ENCODE measurements around the gene BCL2.
A peak's percentile ranks its signal among the peaks of the same experiment; 100 is the strongest.

BCL2 gene

DNA sequence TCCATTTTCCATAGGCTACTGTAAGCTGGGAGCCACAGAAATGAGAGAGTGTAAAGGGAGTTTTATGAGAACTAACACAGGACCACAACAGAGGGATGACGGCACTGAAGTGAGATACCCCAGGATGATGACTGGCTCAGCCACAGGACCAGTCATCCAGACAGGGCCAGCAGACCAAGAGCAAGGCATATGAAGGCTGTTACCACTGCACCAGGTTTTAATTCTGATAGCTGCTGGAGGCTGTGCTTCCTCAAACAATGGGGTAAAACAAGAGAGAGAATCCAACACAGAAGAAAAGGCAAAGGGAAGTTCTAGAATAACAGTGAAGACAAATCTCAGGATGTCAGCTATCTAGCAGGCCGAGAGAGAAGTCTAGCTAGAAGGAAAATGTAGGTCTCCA is 94.9 kb downstream of the BCL2 start:
- peak; percentile 55 for ATAC-seq (ENCODE audit: low read depth)
- H3K36me3 Mint-ChIP-seq: peaks cover 34% of the 10 kb centered on the region
- no peak for DNase-seq (ENCODE audit: low spot score in 2 of 2)
- no peak overlapping the region for H3K4me3 Mint-ChIP-seq
- peak overlapping the region; percentile 85 for H3K27ac Mint-ChIP-seq
- peaks cover 4% of the 10 kb centered on the region for H3K9me3 Mint-ChIP-seq
- no peaks in the 10 kb centered on the region for H3K27me3 Mint-ChIP-seq
- peaks cover 33% of the 10 kb centered on the region for H3K4me1 Mint-ChIP-seq

DNA sequence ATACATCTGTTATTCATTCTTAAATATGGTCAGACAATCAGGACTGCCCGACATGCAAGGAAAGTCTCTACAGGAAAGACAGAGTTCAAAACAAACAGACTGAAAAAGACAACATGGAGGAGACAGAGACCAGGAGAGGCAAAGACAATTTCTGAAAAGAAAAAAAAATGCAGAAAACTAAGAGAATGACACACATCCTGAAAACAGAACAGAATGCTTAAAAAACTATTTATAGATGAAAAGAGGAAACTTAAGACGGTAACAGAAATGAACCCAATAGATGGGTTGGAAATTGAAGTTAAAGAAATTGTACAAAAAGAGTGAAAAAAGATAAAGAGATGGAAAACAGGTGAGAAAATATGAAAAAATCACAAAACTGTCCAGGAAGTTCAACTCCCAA is 95.7 kb downstream of the BCL2 start:
- peak; percentile 72 for ATAC-seq (ENCODE audit: low read depth)
- DNase-seq (ENCODE audit: low spot score in 2 of 2): no peak
- Mint-ChIP-seq H3K27ac (peak overlapping the region; percentile 85), H3K27me3 (no peaks in the 10 kb centered on the region), H3K4me3 (peak overlapping the region; percentile 49), H3K36me3 (peaks cover 32% of the 10 kb centered on the region), H3K4me1 (peaks cover 32% of the 10 kb centered on the region), H3K9me3 (peaks cover 5% of the 10 kb centered on the region)

DNA sequence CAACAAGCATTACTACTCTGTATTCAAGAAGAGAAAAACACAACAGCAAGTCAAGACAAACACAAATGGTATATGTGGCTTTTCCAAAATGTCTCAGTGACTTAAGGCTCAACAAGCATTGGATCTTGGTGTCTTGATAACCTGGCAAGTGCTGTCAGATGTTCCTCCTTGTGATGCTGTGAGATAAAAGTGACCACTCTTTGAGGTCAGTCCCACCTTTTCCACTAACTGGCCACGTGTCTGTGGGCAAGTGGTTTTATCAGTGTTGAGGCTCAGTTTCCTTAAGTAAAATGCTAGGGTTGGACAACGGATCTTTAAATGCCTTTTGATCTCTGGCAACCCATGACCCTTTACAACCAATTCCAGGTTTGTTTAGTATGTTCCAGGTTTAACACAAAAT is 98.7 kb downstream of the BCL2 start:
- Mint-ChIP-seq H3K27ac (peak overlapping the region; percentile 61), H3K27me3 (no peaks in the 10 kb centered on the region), H3K4me3 (no peak overlapping the region), H3K36me3 (peaks cover 35% of the 10 kb centered on the region), H3K9me3 (peaks cover 7% of the 10 kb centered on the region), H3K4me1 (peaks cover 56% of the 10 kb centered on the region)
- DNase-seq (ENCODE audit: low spot score in 2 of 2) (no peak), ATAC-seq (ENCODE audit: low read depth) (no peak)

DNA sequence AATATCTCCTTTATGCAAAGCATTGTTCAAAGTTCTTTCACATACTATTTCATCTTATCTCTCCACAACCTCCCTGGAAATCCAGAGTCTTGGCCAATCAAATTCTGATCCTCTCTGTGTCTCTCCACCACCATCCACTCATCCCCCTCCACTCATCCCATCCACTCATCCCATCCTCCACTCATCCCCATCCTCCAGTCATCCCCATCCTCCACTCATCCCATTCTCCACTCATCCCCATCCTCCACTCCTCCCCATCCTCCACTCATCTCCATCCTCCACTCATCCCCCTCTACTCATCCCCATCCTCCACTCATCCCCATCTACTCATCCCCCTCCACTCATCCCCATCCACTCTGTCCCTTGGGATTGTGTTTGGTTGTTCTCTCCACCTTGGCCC is 101.1 kb downstream of the BCL2 start:
- no peaks in the 10 kb centered on the region for H3K27me3 Mint-ChIP-seq
- H3K36me3 Mint-ChIP-seq: peaks cover 35% of the 10 kb centered on the region
- H3K27ac Mint-ChIP-seq: peak overlapping the region; percentile 95
- no peak for DNase-seq (ENCODE audit: low spot score in 2 of 2)
- peaks cover 52% of the 10 kb centered on the region for H3K4me1 Mint-ChIP-seq
- ATAC-seq (ENCODE audit: low read depth): no peak
- H3K9me3 Mint-ChIP-seq: peaks cover 11% of the 10 kb centered on the region
- H3K4me3 Mint-ChIP-seq: peak overlapping the region; percentile 59

DNA sequence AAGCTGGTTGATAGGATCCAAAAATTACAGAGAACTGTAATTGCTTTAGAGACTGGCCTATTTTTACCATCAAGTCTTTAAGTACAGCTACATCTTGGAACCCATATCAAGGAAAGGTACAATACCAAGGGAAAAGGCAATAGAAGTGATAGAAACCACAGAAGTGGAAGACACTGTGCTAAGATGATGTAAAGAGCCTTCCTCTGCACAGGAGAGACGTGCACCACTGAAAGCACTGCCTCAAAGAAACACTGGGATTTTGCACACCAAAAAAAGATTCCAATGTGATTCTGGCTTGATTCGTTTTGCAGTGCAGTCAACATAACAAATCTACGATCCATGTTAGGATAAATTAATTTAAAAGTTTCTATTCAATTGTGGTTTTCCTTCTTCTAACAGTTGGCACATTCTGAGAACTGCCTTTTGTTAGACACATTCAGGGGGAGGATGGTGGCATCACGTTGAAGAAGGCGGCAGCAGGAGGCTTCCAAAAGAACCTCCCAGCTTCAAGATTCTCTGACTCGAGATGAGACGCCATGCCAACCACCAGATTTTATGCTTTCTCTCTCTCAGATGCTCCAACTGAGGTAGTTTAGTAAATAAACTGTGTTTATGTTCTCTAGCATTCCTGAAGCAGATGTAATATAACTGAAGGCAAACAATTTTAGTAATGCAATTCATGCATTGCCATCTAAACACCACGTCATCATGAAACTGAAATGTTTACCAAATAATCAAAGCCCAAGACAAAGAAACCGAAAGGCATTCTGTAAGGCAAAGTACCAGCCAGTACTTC is 102.9 kb downstream of the BCL2 start:
- peak overlapping the region; percentile 39 for H3K4me3 Mint-ChIP-seq
- peaks cover 51% of the 10 kb centered on the region for H3K4me1 Mint-ChIP-seq
- peak overlapping the region; percentile 95 for H3K27ac Mint-ChIP-seq
- peak; percentile 55 for ATAC-seq (ENCODE audit: low read depth)
- peaks cover 11% of the 10 kb centered on the region for H3K9me3 Mint-ChIP-seq
- peaks cover 29% of the 10 kb centered on the region for H3K36me3 Mint-ChIP-seq
- H3K27me3 Mint-ChIP-seq: no peaks in the 10 kb centered on the region
- no peak for DNase-seq (ENCODE audit: low spot score in 2 of 2)

DNA sequence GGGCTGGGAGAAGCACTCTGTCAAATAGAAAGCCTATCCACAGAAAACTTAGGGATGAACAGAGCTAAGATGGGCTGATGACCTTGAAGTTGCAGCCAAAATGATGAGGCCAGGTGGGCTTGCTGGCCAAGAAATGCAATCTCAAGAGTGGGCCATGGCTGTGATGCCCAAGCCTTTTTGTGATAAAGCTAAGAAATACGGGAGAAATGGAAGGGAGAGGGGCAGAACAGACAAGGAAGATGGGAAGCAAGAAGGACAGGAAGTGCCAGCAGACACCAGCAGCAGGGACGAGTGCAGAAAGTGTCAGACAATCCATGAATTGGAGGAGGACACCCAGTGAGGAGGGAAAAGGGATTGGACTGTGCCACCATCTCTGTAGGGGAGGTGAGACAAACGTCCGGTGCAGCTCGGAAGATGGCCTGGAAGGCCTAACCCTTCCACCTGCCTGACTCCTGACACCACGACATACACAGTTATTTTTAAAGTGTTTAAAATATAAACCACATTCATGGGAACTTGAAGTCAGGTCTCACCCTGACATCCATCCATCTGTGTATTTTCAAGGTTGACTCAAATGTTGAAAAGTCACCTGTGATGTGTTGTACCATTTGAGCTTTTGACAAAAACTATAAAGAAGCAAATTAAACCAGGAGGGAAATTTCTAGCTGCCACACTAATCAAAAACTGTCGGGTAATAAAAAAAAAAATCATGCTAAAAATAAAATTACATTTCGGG is 105.5 kb downstream of the BCL2 start:
- peaks cover 11% of the 10 kb centered on the region for H3K9me3 Mint-ChIP-seq
- H3K36me3 Mint-ChIP-seq: peaks cover 28% of the 10 kb centered on the region
- ATAC-seq (ENCODE audit: low read depth) (no peak), DNase-seq (ENCODE audit: low spot score in 2 of 2) (no peak)
- H3K27ac Mint-ChIP-seq: peak overlapping the region; percentile 56
- H3K4me1 Mint-ChIP-seq: peaks cover 67% of the 10 kb centered on the region
- no peak overlapping the region for H3K4me3 Mint-ChIP-seq
- no peaks in the 10 kb centered on the region for H3K27me3 Mint-ChIP-seq

DNA sequence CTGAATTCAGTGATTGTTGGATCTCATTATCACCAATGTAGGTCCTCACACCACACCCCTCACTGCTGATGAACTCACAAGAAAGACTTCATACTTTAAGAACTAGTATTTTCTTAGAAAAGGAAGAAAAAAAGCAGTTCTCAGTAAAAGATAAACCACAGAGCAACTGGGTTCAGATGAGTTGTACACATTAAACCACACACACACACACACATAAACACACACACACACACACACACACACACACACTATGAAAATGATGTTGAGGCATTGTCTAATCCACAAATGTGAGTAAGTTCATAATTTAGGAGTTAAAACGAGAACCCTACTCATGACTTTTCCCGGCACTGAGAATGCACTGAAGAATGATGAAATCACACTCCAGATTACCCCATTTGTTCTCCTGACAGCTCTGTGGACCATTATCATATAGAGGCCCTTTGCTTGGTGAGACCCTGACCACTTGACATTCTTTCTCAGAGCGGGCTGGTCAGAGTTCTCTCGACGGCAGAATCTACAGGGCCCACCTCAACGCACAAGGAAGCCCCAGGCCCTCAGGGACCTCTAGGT is 106.2 kb downstream of the BCL2 start:
- DNase-seq (ENCODE audit: low spot score in 2 of 2): no peak
- H3K4me3 Mint-ChIP-seq: no peak overlapping the region
- H3K9me3 Mint-ChIP-seq: peaks cover 6% of the 10 kb centered on the region
- peak overlapping the region; percentile 56 for H3K27ac Mint-ChIP-seq
- ATAC-seq (ENCODE audit: low read depth): no peak
- peaks cover 22% of the 10 kb centered on the region for H3K36me3 Mint-ChIP-seq
- no peaks in the 10 kb centered on the region for H3K27me3 Mint-ChIP-seq
- H3K4me1 Mint-ChIP-seq: peaks cover 65% of the 10 kb centered on the region

DNA sequence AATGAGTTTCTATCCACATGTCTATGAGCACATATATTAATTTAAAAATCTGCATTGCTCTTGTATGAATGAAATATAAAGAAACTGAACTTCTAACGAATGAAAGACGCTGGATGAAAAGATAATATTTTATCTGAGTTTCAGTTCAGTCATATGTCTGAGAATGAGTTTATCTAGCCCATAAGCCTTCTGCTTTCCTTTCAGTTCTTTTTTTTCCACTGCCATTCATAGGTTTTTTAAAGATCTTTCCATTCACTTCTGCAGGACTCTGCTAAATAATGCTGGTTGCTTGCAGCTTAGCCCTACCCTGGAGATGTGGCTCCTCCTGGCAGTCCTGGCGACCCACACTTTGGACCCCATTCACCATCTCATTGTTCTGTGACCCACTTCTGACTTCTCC is 109.0 kb downstream of the BCL2 start:
- DNase-seq (ENCODE audit: low spot score in 2 of 2): no peak
- no peak for ATAC-seq (ENCODE audit: low read depth)
- H3K4me1 Mint-ChIP-seq: peaks cover 63% of the 10 kb centered on the region
- peak overlapping the region; percentile 25 for H3K27ac Mint-ChIP-seq
- H3K9me3 Mint-ChIP-seq: peaks cover 4% of the 10 kb centered on the region
- no peaks in the 10 kb centered on the region for H3K27me3 Mint-ChIP-seq
- peaks cover 12% of the 10 kb centered on the region for H3K36me3 Mint-ChIP-seq
- H3K4me3 Mint-ChIP-seq: no peak overlapping the region

DNA sequence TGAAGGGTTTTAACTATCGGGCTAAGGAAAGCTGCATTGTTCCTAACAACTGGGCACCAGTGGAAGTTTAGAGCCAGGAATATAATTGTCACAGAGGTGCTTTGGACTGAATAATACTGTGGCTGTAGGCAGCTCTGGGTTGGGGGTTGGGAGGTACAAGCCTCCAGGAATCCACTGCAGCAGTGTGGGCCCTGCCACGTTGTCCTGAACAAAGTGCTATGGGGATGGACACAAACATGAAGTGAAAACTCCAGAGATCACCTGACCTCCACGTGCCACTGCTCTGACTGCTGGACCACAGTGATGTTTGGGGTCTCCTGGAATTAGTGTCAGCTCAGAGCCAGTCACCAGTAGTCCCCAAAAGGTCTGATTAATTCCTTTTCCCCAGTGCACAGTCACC is 110.9 kb downstream of the BCL2 start:
- Mint-ChIP-seq H3K27me3 (no peaks in the 10 kb centered on the region), H3K4me1 (peaks cover 66% of the 10 kb centered on the region), H3K9me3 (no peaks in the 10 kb centered on the region), H3K27ac (peak overlapping the region; percentile 73), H3K4me3 (peak overlapping the region; percentile 49), H3K36me3 (peaks cover 5% of the 10 kb centered on the region)
- no peak for ATAC-seq (ENCODE audit: low read depth)
- DNase-seq (ENCODE audit: low spot score in 2 of 2): no peak

DNA sequence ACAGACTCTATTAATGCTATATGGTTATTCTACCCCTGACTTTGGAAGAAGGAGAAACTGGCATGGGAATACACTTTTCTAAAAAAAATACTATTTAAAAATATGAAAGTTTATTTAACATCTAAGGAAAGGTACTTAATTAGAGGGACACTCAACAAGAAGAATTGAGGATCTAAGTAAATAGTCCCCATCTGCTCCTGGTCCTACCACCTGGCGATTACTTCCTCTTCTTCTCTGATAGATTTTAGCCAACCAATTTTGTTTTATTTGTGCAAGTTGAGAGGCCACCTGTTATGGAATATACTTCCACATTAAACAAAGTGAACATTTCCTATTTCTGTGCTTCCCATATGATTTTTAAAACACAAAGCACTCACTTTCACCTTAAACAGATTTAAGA is 111.7 kb downstream of the BCL2 start:
- Mint-ChIP-seq H3K9me3 (no peaks in the 10 kb centered on the region), H3K4me3 (peak overlapping the region; percentile 80), H3K4me1 (peaks cover 61% of the 10 kb centered on the region), H3K27me3 (no peaks in the 10 kb centered on the region), H3K36me3 (peaks cover 5% of the 10 kb centered on the region), H3K27ac (peak overlapping the region; percentile 73)
- ATAC-seq (ENCODE audit: low read depth) (peak; percentile 69), DNase-seq (ENCODE audit: low spot score in 2 of 2) (no peak)

DNA sequence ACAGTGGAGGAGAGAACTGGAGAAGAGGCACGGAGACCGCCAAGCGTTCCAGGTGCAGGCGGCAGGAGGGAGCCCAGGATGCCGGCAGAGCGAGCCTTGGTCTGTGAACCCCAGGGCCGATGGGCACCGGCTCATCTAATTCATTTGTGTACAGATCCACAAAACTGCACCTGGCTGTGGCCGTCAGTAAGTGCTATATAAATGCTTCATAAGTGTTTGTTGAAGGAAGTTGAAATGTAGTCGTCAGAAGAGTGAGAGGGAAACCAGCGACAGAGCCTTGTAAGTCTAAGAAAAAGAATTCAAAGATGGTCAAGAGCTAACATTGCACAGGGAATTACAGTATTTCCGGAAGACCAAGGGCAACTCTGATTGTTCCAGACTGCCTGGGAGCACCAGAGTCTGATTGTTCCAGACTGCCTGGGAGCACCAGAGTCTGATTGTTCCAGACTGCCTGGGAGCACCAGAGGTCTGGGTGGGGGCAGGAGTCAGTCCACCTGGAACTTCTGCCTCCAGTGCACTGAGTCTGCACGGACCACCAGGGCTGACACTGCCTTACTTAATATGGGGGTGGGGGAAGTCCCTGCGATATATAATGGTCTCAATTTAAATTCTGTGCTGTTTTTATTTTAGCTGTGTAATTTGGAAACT is 112.3 kb downstream of the BCL2 start:
- DNase-seq (ENCODE audit: low spot score in 2 of 2) (no peak), ATAC-seq (ENCODE audit: low read depth) (peak; percentile 75)
- H3K9me3 Mint-ChIP-seq: no peaks in the 10 kb centered on the region
- peak overlapping the region; percentile 80 for H3K4me3 Mint-ChIP-seq
- H3K36me3 Mint-ChIP-seq: peaks cover 5% of the 10 kb centered on the region
- H3K27me3 Mint-ChIP-seq: no peaks in the 10 kb centered on the region
- H3K4me1 Mint-ChIP-seq: peaks cover 63% of the 10 kb centered on the region
- H3K27ac Mint-ChIP-seq: peak overlapping the region; percentile 94

DNA sequence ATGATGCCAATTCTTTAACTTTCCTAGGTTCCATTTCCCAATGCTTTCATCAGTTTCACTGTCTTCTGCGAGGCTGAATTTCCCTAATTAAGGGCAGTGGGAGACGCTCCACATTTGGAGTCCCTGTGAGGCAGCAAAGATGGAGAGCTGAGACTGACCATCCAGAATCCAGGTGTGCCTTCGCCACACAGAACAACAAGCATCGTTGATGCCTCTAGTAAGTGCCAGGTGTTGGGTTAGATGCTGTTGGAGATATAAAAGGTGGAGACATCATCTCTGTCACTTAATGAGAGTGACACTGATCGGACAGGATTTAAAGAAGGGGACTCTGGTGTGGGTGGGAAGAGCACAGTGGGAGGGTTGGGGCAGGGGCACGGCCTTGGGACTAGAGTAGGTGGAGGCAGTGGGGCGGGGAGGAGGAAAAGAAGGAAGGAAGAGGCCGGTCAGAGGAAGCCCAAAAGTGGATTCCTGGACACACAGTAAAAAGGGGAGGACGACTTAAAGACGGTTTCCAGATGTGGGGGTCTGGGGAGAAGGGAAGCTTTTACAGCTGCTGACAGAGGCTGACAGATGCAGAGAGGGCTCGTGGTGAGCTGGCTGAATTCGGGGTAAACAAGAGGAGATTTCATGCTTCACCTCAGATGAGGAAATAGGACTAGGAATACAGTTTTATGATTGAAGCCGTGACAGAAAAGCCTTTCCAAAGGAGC is 113.0 kb downstream of the BCL2 start:
- ATAC-seq (ENCODE audit: low read depth) (peak; percentile 26), DNase-seq (ENCODE audit: low spot score in 2 of 2) (no peak)
- Mint-ChIP-seq H3K4me1 (peaks cover 62% of the 10 kb centered on the region), H3K27ac (peak overlapping the region; percentile 94), H3K27me3 (no peaks in the 10 kb centered on the region), H3K4me3 (peak overlapping the region; percentile 80), H3K9me3 (no peaks in the 10 kb centered on the region), H3K36me3 (peaks cover 5% of the 10 kb centered on the region)

DNA sequence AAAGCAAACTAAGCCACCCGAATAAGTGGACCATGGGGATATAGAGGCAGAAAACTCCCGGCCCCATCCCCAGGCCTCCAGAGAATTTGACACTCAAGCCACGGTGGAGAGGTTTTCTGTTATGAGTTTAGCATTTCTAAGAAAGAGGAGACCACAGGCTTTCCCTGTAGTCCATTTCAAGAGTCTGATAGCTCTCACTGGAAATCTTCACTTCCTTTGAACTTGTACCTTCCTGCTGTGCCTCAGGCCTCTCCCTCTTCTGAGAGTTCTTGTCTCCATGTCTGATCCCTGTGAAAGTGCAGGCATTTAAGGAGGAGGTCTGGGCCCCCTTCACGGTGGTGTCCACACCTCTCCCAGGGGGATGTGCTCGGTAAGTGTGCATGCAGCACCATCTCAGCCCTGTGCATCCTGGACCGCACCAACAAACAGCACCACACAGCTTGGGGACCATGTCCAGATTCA is 113.7 kb downstream of the BCL2 start:
- Mint-ChIP-seq H3K36me3 (peaks cover 5% of the 10 kb centered on the region), H3K4me1 (peaks cover 55% of the 10 kb centered on the region), H3K9me3 (no peaks in the 10 kb centered on the region), H3K4me3 (peak overlapping the region; percentile 80), H3K27me3 (no peaks in the 10 kb centered on the region), H3K27ac (peak overlapping the region; percentile 94)
- ATAC-seq (ENCODE audit: low read depth): no peak
- DNase-seq (ENCODE audit: low spot score in 2 of 2): no peak
